Endothelial cell of umbilical vein (primary cell): ENCODE results near the gene FILIP1.

ENCODE experiments used
- EZH2 ChIP-seq: IDR thresholded peaks from 2 replicates; pipeline ENCODE4 v1.6.1; 2012; ENCODE audit warnings: borderline replicate concordance, low read depth, mild to moderate bottlenecking, moderate library complexity, low read length, inconsistent platforms; ENCODE audit not compliant: severe bottlenecking
- FOS ChIP-seq: IDR thresholded peaks from 2 replicates; pipeline ENCODE4 v1.6.1; 2011; ENCODE audit warnings: mild to moderate bottlenecking, low read length, moderate library complexity, borderline replicate concordance; ENCODE audit not compliant: insufficient read depth
- JUN ChIP-seq: IDR thresholded peaks from 2 replicates; pipeline ENCODE4 v1.6.1; 2011; ENCODE audit warnings: borderline replicate concordance, low read depth; ENCODE audit not compliant: insufficient read length, insufficient read depth
- MYC ChIP-seq: IDR thresholded peaks from one replicate; pipeline ENCODE4 v1.6.1; 2011; ENCODE audit warnings: mild to moderate bottlenecking, low read depth, low read length
- POLR2A ChIP-seq: IDR thresholded peaks from 2 replicates; pipeline ENCODE4 v1.6.1; 2012; ENCODE audit warnings: low read depth, mild to moderate bottlenecking, control low read depth, low read length
- POLR2AphosphoS5 ChIP-seq: IDR thresholded peaks from 2 replicates; pipeline ENCODE4 v1.6.1; 2012; ENCODE audit warnings: low read depth, mild to moderate bottlenecking, control low read depth, low read length, moderate library complexity; ENCODE audit not compliant: insufficient read depth
- TF ChIP-seq, protein P1 (sequence below), 2 donors: IDR thresholded peaks; 1 replicate in 1 of 2; 2 replicates in 1 of 2; pipeline ENCODE4 v1.5.1; 2011; ENCODE audit warnings: low read length in 2 of 2, mild to moderate bottlenecking in 2 of 2, moderate library complexity in 2 of 2, control low read depth in 1 of 2, inconsistent platforms in 1 of 2, low read depth in 1 of 2; ENCODE audit not compliant: insufficient read depth in 1 of 2; ENCODE audit errors: extremely low read depth in 1 of 2
- TF ChIP-seq, protein P2 (sequence below): IDR thresholded peaks from 2 replicates; pipeline ENCODE4 v1.6.1; 2011; ENCODE audit not compliant: insufficient read depth, insufficient read length

DNA sequence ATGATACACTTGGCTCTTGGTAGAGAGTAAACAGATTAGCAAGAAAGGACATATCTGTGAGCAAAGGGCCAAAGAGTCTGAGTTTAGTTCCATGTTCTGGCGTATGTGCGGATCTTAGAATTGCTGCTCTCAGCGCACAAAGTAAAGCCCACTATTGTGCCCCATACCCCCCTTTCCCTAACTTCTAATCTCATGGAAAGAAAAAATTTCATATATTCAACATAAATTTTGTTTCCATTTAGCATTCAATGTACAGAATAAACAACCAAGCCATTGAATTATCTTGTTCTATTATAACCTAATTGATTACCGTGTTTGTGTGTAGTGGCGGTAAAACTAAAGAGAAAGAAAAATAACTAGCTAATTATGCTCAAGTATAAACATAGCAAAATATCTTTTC, 30.5 kb downstream of the FILIP1 start:
- TF ChIP-seq FOS (no peak), POLR2AphosphoS5 (no peak), POLR2A (no peak), EZH2 (no peak), JUN (no peak), MYC (no peak)
- TF ChIP-seq, protein P1, sequence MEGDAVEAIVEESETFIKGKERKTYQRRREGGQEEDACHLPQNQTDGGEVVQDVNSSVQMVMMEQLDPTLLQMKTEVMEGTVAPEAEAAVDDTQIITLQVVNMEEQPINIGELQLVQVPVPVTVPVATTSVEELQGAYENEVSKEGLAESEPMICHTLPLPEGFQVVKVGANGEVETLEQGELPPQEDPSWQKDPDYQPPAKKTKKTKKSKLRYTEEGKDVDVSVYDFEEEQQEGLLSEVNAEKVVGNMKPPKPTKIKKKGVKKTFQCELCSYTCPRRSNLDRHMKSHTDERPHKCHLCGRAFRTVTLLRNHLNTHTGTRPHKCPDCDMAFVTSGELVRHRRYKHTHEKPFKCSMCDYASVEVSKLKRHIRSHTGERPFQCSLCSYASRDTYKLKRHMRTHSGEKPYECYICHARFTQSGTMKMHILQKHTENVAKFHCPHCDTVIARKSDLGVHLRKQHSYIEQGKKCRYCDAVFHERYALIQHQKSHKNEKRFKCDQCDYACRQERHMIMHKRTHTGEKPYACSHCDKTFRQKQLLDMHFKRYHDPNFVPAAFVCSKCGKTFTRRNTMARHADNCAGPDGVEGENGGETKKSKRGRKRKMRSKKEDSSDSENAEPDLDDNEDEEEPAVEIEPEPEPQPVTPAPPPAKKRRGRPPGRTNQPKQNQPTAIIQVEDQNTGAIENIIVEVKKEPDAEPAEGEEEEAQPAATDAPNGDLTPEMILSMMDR (IDR thresholded peaks at IDR 0.05; ENCODE audit: extremely low read depth in 1 of 2, insufficient read depth in 1 of 2, low read depth in 1 of 2, low read length in 2 of 2) = no peak
- TF ChIP-seq, protein P2, sequence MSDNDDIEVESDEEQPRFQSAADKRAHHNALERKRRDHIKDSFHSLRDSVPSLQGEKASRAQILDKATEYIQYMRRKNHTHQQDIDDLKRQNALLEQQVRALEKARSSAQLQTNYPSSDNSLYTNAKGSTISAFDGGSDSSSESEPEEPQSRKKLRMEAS = no peak
